NCI-H526 treated with DMSO at 0.1 percent for 48 hours (cell line): ENCODE data around the gene CYP20A1.
"Not testable (repeated sequence)": the region's sequence is repeated elsewhere in the genome, so short reads cannot be mapped to it uniquely, and the experiment has no call there.

ENCODE experiments used
- DNase-seq: peaks from one replicate; lab custom pipeline; 2025; lab: John Stamatoyannopoulos, UW

CYP20A1 gene

GRCh38 chr2:203238704-203239526 is at the start of gene CYP20A1:
TSS of gene CYP20A1 (plus strand) at chr2:203239018. CDS start at chr2:203239063, 45 bp downstream.
- DNase-seq = peak; percentile 95

GRCh38 chr2:203190547-203190946 is 48.3 kb upstream of the CYP20A1 start:
- not testable (repeated sequence) for DNase-seq

- not testable (repeated sequence) for DNase-seq
These were observed 47.8 kb upstream of the CYP20A1 start for GRCh38 chr2:203191026-203191425.

GRCh38 chr2:203191961-203192360 is 46.9 kb upstream of the CYP20A1 start:
- no peak for DNase-seq

GRCh38 chr2:203195331-203196036 is 43.3 kb upstream of the CYP20A1 start:
- no peak for DNase-seq

- no peak for DNase-seq
These were observed 38.0 kb upstream of the CYP20A1 start for GRCh38 chr2:203200866-203201265.

GRCh38 chr2:203201426-203201825 is 37.4 kb upstream of the CYP20A1 start:
- DNase-seq = no peak

GRCh38 chr2:203209538-203209937 is 29.3 kb upstream of the CYP20A1 start:
- DNase-seq = no peak

GRCh38 chr2:203225423-203226039 is 13.3 kb upstream of the CYP20A1 start:
- DNase-seq = no peak

GRCh38 chr2:203229674-203230073 is 9.1 kb upstream of the CYP20A1 start:
- not testable (repeated sequence) for DNase-seq

GRCh38 chr2:203237346-203238238 is 1.2 kb upstream of the CYP20A1 start:
- DNase-seq = no peak

GRCh38 chr2:203238292-203238703 is 520 bp upstream of the CYP20A1 start:
- no peak for DNase-seq

GRCh38 chr2:203240491-203240890 is 1.7 kb downstream of the CYP20A1 start:
- no peak for DNase-seq

GRCh38 chr2:203242518-203242917 is 3.7 kb downstream of the CYP20A1 start:
- no peak for DNase-seq

GRCh38 chr2:203246646-203247045 is 7.8 kb downstream of the CYP20A1 start:
- no peak for DNase-seq

GRCh38 chr2:203252818-203253217 is 14.0 kb downstream of the CYP20A1 start:
- no peak for DNase-seq

- not testable (repeated sequence) for DNase-seq
These were observed 14.7 kb downstream of the CYP20A1 start for GRCh38 chr2:203253422-203254095.

- no peak for DNase-seq
These were observed 22.7 kb downstream of the CYP20A1 start for GRCh38 chr2:203261326-203262159.

- no peak for DNase-seq
These were observed 40.5 kb downstream of the CYP20A1 start for GRCh38 chr2:203279288-203279687.

- no peak for DNase-seq
These were observed 41.7 kb downstream of the CYP20A1 start for GRCh38 chr2:203280428-203281064.
